ENCODE measurements around the gene PIM2.
A peak's percentile ranks its signal among the peaks of the same experiment; 100 is the strongest.

PIM2 gene

GRCh38 chrX:48918643-48919340 is at the start of gene PIM2:
Gene PIM2, minus strand, starts transcription at chrX:48919024. Its CDS starts 190 bp downstream, at chrX:48918834.
- peak; percentile 85 for DNase-seq (ENCODE audit: low read depth)

DNA sequence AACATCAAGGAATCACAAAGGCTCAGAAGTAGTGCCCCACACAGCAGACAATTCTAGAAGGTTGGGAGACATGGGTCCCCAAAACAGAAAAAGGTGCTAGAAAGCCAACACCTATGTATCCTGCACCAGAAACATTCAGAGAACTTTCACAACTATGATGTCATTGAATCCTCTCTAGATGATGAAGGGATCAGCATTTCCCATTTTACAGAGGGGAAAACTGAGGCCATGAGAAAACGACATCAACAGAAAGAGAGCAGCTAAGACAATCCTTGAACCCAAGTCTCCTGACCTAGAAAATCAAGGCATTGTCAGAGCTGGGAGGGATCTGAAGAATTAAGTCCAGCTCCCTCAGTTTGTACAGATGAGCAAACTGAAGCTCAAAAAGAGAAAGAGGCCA is 49.6 kb upstream of the PIM2 start:
- DNase-seq (ENCODE audit: low read depth) = no peak

DNA sequence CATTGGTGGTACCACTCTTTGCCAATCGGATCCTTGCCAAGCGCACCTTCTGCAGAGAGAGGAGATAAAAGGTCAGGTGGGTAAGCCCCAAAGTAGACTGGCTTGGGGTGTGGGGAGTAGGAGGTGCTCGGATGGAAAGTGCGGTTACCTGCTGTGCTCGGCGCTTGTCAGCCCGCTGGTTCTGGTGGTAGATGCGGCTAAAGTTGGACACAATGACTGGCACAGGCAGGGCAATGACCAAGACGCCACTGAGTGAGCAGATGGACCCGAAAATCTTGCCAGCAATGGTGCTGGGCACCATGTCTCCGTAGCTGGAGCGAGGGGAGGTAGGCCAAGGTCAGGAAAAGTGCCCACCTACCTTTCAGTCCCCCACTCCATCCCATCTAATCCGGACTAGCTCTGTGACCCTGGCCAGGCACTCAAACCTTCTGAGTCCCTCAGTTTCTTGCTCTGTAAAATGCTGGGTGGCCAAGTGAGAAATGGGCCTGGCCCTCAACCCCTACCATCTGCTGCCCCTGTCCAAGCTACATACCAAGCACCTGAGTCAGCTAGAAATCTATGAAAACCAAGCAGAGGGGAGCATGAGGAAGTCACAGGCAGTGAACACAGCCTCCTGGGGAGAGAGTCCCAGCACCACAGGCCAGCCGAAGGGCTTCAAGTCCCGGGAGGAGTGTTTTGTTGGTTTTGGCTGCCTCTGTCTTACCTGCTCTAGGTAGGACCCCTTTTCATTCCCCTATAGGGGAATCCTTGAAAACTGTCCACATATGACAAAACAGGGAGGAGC is 48.2 kb upstream of the PIM2 start:
- no peak for DNase-seq (ENCODE audit: low read depth)

DNA sequence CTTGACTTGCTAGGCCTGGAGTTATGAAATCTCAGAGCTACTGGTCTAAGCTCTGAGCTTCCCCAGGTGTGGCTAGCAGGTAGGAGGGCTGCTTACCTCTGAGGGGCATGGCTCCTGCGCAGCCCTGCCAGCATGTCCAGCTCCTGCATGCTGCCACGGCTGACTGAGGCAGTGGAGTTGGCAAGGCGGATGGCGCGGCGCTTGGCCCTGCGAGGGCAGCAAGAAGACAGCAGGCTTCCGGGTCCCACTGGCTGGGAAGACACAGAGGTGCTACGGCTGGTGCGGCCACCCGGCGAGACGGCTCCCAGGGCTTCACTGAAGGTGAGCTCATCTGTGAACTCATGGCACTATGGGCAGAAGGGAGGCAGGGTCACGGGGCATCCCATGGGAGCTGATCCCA is 47.1 kb upstream of the PIM2 start:
- DNase-seq (ENCODE audit: low read depth) = no peak

DNA sequence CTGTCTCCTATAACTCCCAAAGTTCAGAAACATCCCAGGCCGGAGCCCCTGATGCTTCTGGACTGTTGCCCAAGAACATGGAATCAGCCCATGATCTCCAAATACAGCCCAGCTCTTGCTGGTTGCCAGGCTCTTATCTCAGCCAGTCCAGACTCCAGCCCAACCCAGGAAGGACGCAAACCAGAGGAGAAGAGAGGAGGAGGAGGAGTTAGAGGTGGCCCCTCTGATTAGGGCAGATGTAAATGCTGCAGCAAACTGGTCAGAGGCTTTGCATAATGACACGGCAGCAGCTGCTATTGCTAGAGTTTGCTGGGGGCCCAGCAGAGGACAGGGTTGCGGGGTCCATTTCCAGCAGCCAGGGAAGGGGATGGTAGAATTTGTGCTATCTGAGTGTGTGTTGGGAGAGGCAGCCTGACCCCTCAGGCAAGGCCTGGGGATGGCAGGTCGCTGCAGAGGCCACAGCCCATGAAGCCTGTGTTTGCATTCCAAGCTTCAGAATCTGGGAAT is 42.8 kb upstream of the PIM2 start:
- no peak for DNase-seq (ENCODE audit: low read depth)

DNA sequence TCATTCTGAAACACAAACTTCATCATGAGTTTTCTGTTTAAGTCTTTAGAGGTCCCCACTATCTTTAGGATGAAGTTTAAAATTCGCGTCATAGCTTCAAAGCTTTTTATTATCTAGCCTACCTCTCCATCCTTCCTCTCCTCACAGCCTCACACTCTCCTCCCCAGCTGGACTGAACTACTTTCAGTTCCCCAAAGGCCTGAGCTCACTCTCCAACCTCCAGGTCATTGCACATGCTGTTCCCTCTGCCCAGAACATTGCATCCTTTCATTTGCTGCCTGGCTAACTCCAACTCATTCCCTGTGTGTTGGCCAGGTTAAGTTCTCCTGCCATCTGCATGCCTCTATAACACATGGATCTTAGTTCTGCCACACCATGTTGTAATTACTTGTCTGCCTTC is 41.5 kb upstream of the PIM2 start:
- DNase-seq (ENCODE audit: low read depth) = no peak

GRCh38 chrX:48958635-48959094 is 39.8 kb upstream of the PIM2 start:
- no peak for DNase-seq (ENCODE audit: low read depth)

- DNase-seq (ENCODE audit: low read depth) = peak; percentile 85
Observed at GRCh38 chrX:48957827-48958634, 39.2 kb upstream of the PIM2 start.

DNA sequence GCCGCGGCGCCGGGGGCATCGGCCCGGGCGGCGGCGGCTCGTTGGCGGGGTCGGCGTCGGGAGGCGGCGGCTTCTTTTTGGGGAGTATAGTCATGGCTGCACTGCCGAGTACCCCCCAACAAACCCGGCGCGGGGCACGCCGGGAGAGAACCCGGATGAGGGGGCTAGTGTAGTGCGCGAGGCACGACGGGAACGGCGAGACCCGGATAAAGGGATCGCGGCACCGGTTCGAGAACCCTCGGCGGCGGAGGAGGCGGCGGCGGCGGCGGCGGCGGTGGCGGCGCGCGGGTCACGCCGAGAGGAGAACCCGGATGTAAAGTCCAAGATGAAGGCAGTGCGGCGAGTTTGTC is 38.6 kb upstream of the PIM2 start, which contains the start of gene OTUD5:
Gene OTUD5, minus strand, starts transcription at position 131 of the 350 bp plus-strand sequence. Its CDS starts 37 bp downstream, at position 94.
- DNase-seq (ENCODE audit: low read depth) = peak; percentile 60

DNA sequence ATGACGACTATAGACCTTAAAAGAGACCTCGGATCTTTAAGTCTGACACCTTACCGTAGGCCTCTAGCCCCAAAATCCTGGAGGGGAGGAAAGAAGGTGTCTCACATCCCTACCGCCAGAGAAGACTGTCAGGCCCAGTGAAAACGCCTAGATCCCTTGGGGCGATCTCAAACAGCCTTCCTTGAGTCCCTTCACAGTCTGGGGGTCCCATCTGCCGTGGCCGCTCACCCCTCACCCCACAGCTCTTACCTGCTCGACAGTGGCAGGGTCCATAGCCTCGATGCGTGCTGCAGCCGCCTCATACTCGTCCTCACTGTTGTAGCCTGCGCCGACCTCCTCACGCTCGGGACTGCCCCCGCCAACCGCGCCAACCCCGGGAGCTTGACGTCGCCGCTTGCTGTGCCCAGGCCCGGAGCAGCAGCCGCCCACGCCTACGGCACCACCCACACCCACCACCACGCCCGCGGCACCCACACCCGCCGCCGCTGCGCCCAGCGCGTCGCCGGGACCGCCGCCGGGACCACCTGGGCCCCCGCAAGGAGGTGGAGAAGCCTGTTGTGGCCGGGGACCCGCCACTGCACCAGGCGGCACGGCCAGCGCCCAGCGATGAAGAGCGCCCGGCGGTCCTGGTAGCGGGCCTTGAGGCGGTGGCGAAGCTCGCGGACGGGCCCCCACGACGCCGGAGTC is 38.0 kb upstream of the PIM2 start:
- DNase-seq (ENCODE audit: low read depth) = no peak

- DNase-seq (ENCODE audit: low read depth) = no peak
Observed at GRCh38 chrX:48948589-48948988, 29.8 kb upstream of the PIM2 start.

DNA sequence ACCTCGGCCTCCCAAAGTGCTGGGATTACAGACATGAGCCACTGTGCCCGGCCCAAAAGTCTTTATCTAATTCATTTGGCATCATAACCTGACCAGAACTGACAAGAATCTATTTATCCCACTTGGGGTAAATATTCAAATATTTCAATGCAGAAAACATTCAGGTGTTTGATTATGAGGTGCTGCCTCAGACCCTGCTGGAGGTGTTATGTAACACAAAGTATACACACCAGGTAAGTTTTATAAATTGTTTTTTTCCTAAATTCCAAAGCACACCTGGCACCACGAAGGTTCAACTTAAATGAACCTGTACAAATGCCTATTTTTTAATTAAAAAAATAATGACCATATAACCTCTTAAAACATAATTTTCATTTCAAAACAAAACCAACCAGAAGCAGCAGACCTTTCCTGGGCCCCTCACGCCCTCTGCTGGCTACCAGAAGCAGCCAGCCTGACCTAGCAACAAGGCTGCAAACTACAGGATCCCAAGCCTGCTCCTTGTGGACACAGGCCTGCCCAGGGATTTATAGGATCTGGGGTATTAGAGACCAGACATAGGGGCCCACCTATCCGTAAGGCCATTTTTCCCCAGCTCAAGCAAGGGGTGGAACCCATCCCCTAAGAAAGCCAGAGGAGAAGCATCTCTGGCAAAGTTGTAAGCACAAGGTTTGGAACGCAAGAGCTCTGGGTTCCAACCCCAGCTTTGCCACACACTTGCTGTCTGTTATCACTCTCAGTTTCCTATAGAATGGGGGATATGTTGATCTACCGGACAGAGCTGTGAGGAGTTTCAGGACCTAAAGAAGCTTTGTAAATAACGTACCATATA is 26.9 kb upstream of the PIM2 start:
- DNase-seq (ENCODE audit: low read depth) = no peak

- DNase-seq (ENCODE audit: low read depth) = no peak
Observed at GRCh38 chrX:48942895-48943294, 24.1 kb upstream of the PIM2 start.

- no peak for DNase-seq (ENCODE audit: low read depth)
Observed at GRCh38 chrX:48940404-48940955, 21.7 kb upstream of the PIM2 start.

DNA sequence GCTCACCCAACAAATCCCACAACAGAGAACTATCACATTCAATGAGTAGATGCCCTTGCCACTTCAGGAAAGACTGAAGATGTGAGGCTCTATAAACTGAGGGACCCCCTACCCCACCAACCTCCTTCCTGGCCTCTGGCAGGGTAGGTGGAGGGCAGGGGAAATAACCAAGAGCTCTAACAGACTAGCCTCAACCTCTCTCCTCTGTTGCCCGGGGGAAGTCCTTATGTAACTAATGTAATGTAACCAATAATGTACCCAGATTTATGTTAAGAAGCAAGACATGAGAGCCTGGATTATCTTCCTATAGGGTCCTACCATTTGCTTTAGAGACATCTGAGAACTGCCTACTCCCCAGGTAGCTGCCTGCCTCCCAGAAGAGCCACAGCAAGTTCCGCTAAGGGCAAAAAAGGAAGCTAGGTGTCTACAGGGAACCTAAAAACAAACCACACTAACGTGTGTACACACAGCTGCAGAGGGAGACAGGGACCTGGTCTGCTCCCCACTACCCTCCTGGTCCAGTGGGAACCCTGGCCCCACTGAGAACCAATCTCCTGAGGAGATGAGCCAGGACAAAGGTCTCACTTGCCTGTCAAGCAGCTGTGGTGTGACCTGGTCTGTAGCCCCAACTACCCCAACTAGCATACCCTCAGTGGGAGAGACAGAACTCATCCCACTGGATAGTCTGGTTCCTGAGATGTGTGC is 20.9 kb upstream of the PIM2 start:
- DNase-seq (ENCODE audit: low read depth) = no peak

DNA sequence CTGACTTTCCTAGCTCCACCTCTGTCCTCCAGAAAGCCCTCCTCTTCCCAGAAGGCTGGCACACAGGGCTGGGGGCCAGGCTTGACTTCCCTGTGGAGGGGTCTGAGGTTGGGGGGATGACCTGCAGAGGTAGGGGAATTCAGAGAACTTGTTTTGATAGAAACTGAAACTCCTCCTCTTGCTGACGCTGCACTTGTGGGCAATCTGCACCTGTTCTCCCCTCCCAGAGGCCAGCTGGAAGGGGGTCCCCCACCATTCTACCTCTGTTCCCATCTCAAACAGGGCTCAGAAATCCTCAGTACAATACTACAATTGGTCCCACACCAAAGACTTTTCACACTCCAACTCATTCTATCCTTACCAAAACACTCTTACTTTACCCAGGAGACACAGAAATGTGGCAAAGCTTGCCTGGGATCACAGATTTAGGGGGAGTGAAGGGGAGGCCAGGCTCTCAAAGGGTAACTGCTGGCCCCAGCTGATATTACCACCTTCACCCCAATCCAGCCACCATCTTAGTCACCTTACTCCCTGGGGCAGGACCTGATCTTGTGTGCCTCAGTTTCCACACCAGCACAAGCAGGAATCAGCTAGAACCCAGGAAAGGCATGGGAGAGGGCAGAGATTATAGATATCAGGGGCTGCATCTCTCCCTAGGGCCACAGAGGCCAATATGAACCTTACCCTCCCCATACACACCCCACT is 20.0 kb upstream of the PIM2 start:
- no peak for DNase-seq (ENCODE audit: low read depth)

- DNase-seq (ENCODE audit: low read depth) = peak; percentile 68
Observed at GRCh38 chrX:48937054-48937907, 18.5 kb upstream of the PIM2 start.

GRCh38 chrX:48936429-48937053 is 17.7 kb upstream of the PIM2 start:
- no peak for DNase-seq (ENCODE audit: low read depth)

Measured in stimulated activated CD8-positive, alpha-beta memory T cell treated with anti-CD3 and anti-CD28 coated beads, Interleukin-12 subunit alpha, Interleukin-12 subunit beta, amount 100 ng/mL, for 1 hour (primary cell).